Measurements from ENCODE around the gene MFNG.
A peak's percentile ranks its signal among the peaks of the same experiment; 100 is the strongest.
"Not testable (repeated sequence)": the region's sequence is repeated elsewhere in the genome, so short reads cannot be mapped to it uniquely, and the experiment has no call there.

The MFNG gene

GRCh38 chr22:37486224-37486845, at the start of gene MFNG:
TSS of gene MFNG (minus strand) at chr22:37486384. CDS start at chr22:37486177, 207 bp downstream.
- DNase-seq (ENCODE audit: low read depth): no peak

- DNase-seq (ENCODE audit: low read depth): no peak
Measured at GRCh38 chr22:37535159-37535558, 49.0 kb upstream of the MFNG start.

- DNase-seq (ENCODE audit: low read depth): no peak
Measured at GRCh38 chr22:37534445-37534844, 48.3 kb upstream of the MFNG start.

GRCh38 chr22:37533995-37534394, 47.8 kb upstream of the MFNG start:
- no peak for DNase-seq (ENCODE audit: low read depth)

GRCh38 chr22:37529652-37530345, 43.6 kb upstream of the MFNG start:
- DNase-seq (ENCODE audit: low read depth): no peak

GRCh38 chr22:37527952-37528351, 41.8 kb upstream of the MFNG start:
- not testable (repeated sequence) for DNase-seq (ENCODE audit: low read depth)

- not testable (repeated sequence) for DNase-seq (ENCODE audit: low read depth)
Measured at GRCh38 chr22:37527081-37527752, 41.0 kb upstream of the MFNG start.

GRCh38 chr22:37526376-37526775, 40.2 kb upstream of the MFNG start:
- no peak for DNase-seq (ENCODE audit: low read depth)

GRCh38 chr22:37525746-37526350, 39.7 kb upstream of the MFNG start:
- DNase-seq (ENCODE audit: low read depth): no peak

GRCh38 chr22:37525073-37525745, 39.0 kb upstream of the MFNG start:
- peak; percentile 66 for DNase-seq (ENCODE audit: low read depth)

GRCh38 chr22:37522482-37522881, 36.3 kb upstream of the MFNG start:
- no peak for DNase-seq (ENCODE audit: low read depth)

- DNase-seq (ENCODE audit: low read depth): no peak
Measured at GRCh38 chr22:37521236-37521739, 35.1 kb upstream of the MFNG start.

GRCh38 chr22:37520776-37521191, 34.6 kb upstream of the MFNG start:
- no peak for DNase-seq (ENCODE audit: low read depth)

GRCh38 chr22:37519268-37520195, 33.3 kb upstream of the MFNG start, which contains the start of gene CARD10:
TSS of gene CARD10 (minus strand) at chr22:37519415. CDS start at chr22:37519200, 215 bp downstream.
- no peak for DNase-seq (ENCODE audit: low read depth)

- no peak for DNase-seq (ENCODE audit: low read depth)
Measured at GRCh38 chr22:37518509-37519267, 32.5 kb upstream of the MFNG start.

- no peak for DNase-seq (ENCODE audit: low read depth)
Measured at GRCh38 chr22:37517826-37518450, 31.8 kb upstream of the MFNG start.

GRCh38 chr22:37516456-37516855, 30.3 kb upstream of the MFNG start:
- DNase-seq (ENCODE audit: low read depth): no peak

GRCh38 chr22:37515901-37516300, 29.7 kb upstream of the MFNG start:
- DNase-seq (ENCODE audit: low read depth): no peak

- no peak for DNase-seq (ENCODE audit: low read depth)
Measured at GRCh38 chr22:37514526-37515051, 28.4 kb upstream of the MFNG start.

All from HS-27A (cell line).